Activated CD4-positive, alpha-beta T cell treated with anti-CD3 and anti-CD28 coated beads, Interleukin-2, amount 50 U/mL, for 16 hours (primary cell): Measurements from ENCODE around the gene H1-8.

Experiments
- DNase-seq: peaks from one replicate; pipeline ENCODE4 v3.0.0-alpha.2; 2020

H1-8 gene

GRCh38 chr3:129596194-129597086 is 53.5 kb downstream of the H1-8 start:
- DNase-seq = no peak

DNA sequence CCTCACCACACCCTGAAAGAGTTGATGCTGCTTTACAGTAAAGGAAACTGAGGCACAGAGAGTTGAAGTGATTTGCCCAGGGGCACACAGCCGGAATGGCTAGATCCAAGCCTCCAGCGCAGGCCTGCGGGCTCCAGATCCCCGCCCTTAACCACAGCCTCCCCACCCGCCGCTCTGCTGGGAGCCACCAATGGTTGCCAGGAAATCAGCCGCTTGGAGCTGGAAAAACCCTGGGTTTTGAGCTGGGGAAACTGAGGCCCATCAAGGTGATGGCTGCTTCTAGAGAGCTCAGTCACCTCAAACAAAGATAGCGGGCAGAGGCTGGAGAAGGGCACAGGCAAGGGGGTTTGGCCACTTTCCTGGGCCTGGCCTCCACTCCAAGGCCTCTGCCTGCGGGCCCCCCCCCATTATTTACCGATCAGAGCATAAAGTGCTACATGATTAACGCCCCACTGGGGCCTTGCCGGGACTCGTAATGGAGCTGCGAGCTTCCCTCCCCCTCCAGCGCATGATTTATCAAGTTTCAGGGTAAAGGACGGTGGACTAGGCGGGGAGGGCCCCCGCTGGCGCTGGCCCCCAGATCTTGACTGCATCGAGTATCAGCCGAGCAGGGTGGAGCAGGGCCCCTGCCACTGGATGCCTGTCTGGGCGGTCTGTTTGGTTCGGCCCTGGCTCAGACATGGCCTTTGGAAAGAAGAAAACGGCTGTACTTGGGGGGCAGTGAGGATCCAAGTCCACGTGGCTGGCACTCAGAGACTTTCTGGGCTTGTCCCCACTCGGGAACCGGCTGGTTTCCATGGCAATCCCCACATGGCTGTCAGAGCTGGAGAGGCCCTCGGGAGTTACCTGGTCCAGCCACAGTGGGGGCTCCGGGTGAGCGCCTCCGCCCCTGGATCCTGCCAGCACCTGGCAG is 54.4 kb downstream of the H1-8 start:
- no peak for DNase-seq

GRCh38 chr3:129598000-129598381 is 55.0 kb downstream of the H1-8 start:
- no peak for DNase-seq

GRCh38 chr3:129598484-129598883 is 55.5 kb downstream of the H1-8 start:
- DNase-seq = no peak

GRCh38 chr3:129599073-129599472 is 56.1 kb downstream of the H1-8 start:
- DNase-seq = no peak

- DNase-seq = no peak
These were observed 56.6 kb downstream of the H1-8 start for GRCh38 chr3:129599607-129600006.

- DNase-seq = no peak
These were observed 57.4 kb downstream of the H1-8 start for GRCh38 chr3:129600348-129600747.
